ENCODE results near the gene GDI2.
"Not testable (repeated sequence)": the region's sequence is repeated elsewhere in the genome, so short reads cannot be mapped to it uniquely, and the experiment has no call there.

Gene GDI2

GRCh38 chr10:5828725-5829124 lies 15.5 kb upstream of the GDI2 start:
- in situ Hi-C loops (cut with MboI; ENCODE audit: low sequenced_read_pairs), result no loop called here

- in situ Hi-C loops (cut with MboI; ENCODE audit: low sequenced_read_pairs), result no loop called here
These were observed 14.6 kb upstream of the GDI2 start for GRCh38 chr10:5827841-5828240.

DNA sequence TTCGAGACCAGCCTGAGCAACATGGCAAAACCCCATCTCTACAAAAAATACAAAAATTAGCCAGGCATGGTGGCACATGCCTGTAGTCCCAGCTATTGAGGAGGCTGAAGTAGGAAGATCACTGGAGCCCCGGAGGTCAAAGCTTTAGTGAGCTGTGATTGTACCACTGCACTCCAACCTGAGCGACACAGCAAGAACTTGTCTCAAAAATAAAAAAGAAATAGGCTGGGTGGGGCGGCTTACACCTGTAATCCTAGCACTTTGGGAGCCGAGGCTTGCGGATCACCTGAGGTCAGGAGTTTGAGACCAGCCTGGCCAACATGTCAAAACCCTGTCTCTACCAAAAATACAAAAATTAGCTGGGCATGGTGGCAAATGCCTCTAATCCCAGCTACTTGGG lies 13.3 kb upstream of the GDI2 start:
- in situ Hi-C loops (cut with MboI; ENCODE audit: low sequenced_read_pairs), result not testable (repeated sequence)

DNA sequence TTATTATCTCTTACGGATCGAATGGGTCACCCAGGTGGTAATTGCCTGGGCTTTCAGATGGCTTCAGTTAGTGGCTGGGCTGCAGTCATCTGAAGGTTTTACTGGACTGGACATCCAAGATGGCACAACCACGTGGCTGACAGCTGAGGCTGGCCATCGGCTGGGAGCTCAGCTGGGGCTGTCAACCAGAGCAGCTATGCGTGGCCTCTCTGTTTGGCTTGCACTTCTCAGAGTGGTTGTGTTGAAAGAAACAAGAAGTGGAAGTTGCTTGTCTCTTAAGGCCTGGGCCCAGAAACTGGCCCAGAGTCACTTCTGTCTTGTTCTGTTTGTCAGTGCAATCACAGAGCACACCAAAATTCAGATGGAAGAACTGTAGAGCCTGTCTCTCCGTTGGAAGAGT lies 5.7 kb upstream of the GDI2 start:
- in situ Hi-C loops (cut with MboI; ENCODE audit: low sequenced_read_pairs), result no loop called here

DNA sequence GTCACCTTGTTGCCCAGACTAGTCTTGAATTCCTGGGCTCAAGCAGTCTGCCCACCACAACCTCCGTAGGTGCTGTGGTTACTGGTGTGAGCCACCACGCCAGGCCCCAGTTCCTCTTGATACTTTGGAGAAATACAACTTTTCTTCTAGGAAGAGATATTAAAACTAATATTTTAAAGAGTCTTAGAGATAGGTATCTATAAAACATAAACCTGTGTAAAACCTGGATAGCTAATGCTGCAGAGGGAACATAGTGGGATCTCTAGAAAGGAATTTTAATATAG lies 4.8 kb upstream of the GDI2 start:
- in situ Hi-C loops (cut with MboI; ENCODE audit: low sequenced_read_pairs), result no loop called here

DNA sequence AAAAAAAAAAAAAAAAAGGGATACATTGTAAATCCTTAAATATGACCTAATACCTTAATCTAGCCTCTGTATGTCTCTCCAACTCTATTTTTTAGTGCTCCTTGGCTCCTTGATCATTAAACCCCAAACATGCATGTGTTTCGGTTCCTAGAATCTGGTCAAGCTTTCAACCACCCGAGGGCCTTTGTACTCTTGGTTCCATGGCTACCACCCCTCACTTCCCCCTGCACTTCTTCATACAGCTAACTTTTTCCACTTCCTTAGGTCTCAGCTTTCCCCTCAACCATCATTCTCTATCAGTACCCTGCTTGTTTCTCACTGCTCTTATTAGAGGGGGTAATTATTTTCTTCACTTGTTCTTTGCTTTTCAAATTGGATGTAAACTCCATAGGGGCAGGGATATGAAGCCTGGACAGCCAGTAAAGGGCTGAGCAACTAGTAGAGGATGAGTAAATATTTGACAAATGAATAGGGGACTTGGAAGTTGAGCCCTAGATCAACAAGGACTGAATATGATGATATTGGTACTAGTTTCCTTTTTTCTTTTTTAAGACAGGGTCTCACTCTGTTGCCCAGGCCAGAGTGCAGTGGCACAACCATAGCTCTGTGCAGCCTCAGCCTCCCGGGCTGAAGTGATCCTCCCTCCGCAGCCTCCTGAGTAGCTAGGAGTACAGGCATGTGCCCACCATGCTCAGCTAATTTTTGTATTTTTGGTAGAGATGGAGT lies 4.3 kb upstream of the GDI2 start:
- in situ Hi-C loops (cut with MboI; ENCODE audit: low sequenced_read_pairs), result no loop called here

DNA sequence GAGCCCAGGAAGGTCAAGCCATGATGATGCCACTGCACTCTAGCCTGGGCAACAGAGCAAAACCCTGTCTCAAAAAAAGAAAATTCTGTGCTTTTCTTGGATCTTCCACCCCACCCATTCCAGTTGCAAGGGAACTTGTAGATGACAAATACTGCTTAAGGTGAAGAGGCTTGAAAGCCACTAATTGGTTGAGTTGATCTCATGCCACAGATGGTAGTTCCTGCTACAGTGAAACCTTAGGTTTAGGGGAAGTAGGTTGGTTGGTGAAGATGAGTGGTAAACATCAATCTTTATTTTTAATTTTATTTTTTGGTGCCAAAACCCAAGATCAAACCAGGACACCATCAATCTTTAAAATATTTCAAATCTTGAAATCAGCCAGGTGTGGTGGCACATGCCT lies 2.9 kb upstream of the GDI2 start:
- in situ Hi-C loops (cut with MboI; ENCODE audit: low sequenced_read_pairs), result no loop called here

DNA sequence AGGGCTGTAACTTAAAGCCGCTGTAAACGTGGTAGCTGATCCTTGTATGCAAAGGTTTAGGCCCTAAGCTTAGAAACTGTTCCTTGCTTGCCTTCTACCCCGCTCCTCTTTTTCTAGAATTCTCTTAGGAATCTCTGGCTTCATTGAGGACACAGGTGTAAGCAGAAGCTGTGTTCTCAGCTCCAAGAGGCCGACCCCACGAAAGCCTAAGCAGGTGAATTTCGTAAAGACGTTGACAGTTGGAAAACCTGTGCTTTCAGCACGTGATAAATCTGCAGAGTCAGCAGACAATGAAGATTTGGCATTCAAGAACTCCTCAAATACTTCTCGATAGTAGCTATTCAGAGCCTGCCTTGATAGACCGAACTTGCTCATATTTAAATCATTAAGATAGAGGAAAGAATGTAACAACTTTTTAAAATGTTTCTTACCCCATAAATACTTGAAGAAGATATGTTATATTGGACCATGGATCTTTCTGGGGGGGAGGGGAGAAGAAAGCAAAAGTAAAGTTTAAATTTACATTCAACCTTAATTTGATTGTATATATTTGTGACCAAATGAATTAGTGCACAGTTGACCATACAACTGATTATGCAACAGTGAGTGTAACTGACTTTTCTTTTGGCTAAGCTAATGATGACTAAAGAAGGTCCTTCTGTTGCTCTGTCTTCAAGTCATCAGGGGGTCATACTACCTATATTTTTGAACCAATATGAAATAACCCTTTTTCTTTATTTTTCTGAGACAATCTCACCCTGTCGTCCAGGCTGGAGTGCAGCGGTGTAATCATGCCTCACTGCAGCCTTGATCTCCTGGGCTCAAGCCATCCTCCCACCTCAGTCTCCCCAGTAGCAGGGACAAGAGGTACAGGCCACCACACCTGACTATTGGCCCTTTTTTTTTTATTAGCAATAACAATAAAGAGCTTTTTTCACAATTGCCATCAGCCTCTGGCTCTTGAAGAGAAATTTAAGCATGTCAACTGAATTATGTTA lies 1.2 kb upstream of the GDI2 start:
- in situ Hi-C loops (cut with MboI; ENCODE audit: low sequenced_read_pairs), result no loop called here

DNA sequence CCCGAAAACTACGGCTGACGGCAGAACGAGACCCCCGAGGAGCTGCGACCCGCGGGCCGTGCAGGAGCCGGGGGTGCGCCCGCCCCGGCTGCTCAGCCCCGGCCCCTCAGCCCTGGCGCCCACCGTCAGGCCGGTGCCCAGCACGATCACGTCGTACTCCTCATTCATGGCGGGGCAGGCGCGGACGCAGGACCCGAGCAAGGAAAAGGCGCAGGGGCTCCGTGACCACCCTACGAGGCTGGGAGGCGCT lies 218 bp downstream of the GDI2 start:
- in situ Hi-C loops (cut with MboI; ENCODE audit: low sequenced_read_pairs), result no loop called here

GRCh38 chr10:5812283-5813090 lies 747 bp downstream of the GDI2 start:
- in situ Hi-C loops (cut with MboI; ENCODE audit: low sequenced_read_pairs), result no loop called here

DNA sequence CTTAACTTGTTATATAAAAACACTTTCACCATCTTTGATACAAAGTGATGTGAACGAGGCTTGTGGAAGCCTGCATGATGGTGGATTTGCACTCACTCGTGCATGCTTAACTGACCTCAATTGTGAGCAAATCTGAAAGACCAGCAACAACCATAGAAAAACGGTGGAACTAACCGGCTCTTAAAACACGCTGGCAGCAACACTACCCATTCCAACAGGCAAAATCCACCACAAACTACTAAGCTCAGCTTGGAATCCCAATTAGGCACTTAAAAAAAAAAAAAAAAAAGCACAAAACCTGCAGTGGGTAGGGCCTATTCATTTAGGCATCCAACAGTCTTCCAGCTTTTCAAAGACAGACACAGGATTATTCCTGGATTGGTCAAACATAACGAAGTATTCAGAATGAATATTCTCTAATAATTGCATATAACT lies 1.8 kb downstream of the GDI2 start:
- in situ Hi-C loops (cut with MboI; ENCODE audit: low sequenced_read_pairs), result no loop called here

DNA sequence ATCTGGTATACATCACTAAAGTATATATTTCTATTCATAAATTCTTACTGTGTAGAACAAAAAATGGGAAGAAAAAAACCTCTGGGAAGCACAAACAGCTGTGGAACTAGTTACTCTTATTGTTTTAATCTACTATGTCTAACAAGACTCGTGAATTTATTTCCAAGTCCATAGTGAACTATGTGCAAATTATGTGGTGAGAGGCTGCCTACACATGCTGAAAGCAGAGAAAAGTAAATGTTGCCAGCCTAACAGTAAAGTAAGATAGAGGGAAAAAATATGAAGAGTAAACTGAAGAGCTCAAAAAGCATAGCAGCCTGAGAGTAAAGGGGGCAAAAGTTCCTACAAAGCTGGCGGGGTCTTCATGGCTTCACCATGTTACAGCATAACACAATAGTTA lies 3.0 kb downstream of the GDI2 start:
- in situ Hi-C loops (cut with MboI; ENCODE audit: low sequenced_read_pairs), result no loop called here

GRCh38 chr10:5809527-5810154 lies 3.6 kb downstream of the GDI2 start:
- in situ Hi-C loops (cut with MboI; ENCODE audit: low sequenced_read_pairs), result no loop called here

DNA sequence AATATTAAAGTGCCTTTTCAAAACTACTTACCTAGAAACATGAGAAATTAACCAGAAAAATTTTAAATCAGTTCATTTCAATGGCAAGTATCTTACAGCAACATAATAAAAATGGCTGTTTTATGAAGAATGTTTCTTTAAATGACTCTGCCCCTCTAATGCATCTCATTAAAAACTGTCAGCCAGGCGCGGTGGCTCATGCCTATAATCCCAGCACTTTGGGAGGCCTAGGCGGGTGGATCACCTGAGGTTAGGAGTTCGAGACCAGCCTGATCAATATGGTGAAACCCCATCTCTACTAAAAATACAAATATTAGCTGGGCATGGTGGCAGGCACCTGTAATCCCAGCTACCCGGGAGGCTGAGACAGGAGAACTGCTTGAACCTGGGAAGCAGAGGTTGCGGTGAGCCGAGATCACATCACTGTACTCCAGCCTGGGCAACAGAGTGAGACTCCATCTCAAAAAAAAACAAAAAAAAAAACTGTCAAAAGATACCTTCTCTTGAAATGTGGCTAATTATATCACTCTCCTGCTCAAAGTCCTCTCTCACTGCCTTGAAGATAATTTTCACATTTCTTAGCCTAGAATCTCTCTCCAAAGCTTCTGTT lies 4.3 kb downstream of the GDI2 start:
- in situ Hi-C loops (cut with MboI; ENCODE audit: low sequenced_read_pairs), result not testable (repeated sequence)

DNA sequence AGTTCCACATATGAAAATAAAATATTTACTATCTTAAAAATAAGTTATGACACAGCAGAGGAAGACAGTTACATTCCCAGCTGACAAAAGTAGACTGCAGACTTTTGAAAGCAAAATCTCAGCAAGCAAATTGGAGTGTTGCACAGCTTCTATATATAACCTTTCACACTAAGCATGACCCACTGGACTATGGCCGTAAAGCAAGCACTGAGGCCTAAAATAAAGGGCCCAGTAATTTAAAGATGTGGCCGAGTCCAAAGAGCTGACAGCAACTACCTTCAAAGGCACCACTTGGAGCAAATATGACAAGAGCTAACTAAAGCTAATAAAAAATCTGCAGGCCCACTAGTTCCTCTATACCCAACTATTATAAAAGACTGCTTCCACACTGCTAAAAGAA lies 6.5 kb downstream of the GDI2 start:
- in situ Hi-C loops (cut with MboI; ENCODE audit: low sequenced_read_pairs), result no loop called here

DNA sequence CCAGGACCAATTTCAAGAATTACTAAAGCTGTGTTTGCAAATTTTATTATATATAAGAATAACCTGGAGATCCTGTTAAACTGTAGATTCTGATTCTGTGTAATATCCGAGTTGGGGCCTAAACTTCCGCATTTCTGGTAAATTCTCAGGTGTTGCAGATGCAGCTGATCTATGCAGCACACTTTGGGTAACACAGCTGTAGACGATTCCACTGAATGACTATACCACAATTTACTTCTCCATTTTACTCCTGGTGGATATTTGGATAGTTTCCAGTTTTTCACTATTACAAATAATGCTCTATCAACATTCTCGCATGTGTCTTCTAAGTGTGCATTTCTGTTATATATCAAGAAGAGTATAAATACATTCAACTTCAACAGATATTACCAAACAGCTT lies 7.5 kb downstream of the GDI2 start:
- in situ Hi-C loops (cut with MboI; ENCODE audit: low sequenced_read_pairs), result no loop called here

GRCh38 chr10:5805260-5805659 lies 8.0 kb downstream of the GDI2 start:
- in situ Hi-C loops (cut with MboI; ENCODE audit: low sequenced_read_pairs), result no loop called here

- in situ Hi-C loops (cut with MboI; ENCODE audit: low sequenced_read_pairs), result no loop called here
These were observed 8.8 kb downstream of the GDI2 start for GRCh38 chr10:5804386-5804785.

DNA sequence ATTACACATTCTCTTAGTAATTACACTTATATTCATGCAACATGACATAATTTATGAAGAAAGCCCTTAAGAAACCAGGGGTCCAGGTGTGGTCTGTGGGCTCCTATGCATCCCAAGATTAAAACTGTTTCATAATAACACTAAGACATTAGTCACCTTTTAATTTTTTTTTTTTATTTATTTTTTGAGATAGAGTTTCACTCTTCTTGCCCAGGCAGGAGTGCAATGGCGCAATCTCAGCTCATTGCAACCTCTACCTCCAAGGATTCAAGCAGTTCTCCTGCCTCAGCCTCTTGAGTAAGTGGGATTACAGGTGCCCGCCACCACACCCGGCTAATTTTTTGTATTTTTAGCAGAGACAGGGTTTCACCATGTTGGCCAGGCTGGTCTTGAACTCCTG lies 12.5 kb downstream of the GDI2 start:
- in situ Hi-C loops (cut with MboI; ENCODE audit: low sequenced_read_pairs), result no loop called here

DNA sequence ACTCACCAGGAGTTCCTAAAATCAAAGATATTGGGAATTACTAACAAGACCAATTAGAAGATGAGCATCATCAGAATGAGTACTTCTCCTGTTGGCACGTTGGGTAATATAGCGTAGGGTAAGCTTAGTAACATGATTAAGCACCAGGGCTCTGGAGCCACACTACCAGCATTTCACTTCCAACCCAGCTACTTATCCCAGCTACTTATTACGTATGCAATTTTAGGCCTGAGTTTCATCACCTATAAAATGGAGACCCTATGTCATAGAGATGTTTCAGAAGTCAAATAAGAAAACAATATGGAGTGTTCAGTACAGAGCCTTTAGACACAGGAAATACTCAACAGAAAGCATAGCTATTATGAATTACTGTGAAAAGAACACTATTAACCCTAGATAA lies 19.0 kb downstream of the GDI2 start:
- in situ Hi-C loops (cut with MboI; ENCODE audit: low sequenced_read_pairs), result no loop called here

GRCh38 chr10:5789626-5790025 lies 23.6 kb downstream of the GDI2 start:
- in situ Hi-C loops (cut with MboI; ENCODE audit: low sequenced_read_pairs), result no loop called here
